ENCODE results near the gene GADL1. TPM values are rescaled to one million over a fixed set of nuclear protein-coding genes. Genes with fewer than 3 reads are reported as not detected.

GADL1 gene
- total RNA-seq, 4 donors from 2014 or later = 1.1 TPM; not detected in 3

- no peaks in the 10 kb centered on the region for H3K4me1 ChIP-seq
- H3K36me3 ChIP-seq = no peaks in the 10 kb centered on the region
- DNase-seq = no peak
- no peak overlapping the region for H3K4me3 ChIP-seq
- no peak overlapping the region for H3K27ac ChIP-seq
- H3K27me3 ChIP-seq = no peaks in the 10 kb centered on the region
- intact Hi-C loops (cut with DNase I; ENCODE audit: low total_unique reads) = no loop called here
- TF ChIP-seq POLR2A (IDR thresholded peaks at IDR 0.05) (no peak), CTCF (IDR thresholded peaks at IDR 0.05) (no peak)
- no peaks in the 10 kb centered on the region for H3K9me3 ChIP-seq
Observed at GRCh38 chr3:30826531-30826942, 67.9 kb downstream of the GADL1 start.

GRCh38 chr3:30819067-30819798, 75.2 kb downstream of the GADL1 start:
- no peak overlapping the region for H3K27ac ChIP-seq
- no peaks in the 10 kb centered on the region for H3K36me3 ChIP-seq
- TF ChIP-seq POLR2A (IDR thresholded peaks at IDR 0.05) (no peak), CTCF (IDR thresholded peaks at IDR 0.05) (no peak)

GRCh38 chr3:30813734-30814133, 80.7 kb downstream of the GADL1 start:
- TF ChIP-seq POLR2A (IDR thresholded peaks at IDR 0.05) (no peak), CTCF (IDR thresholded peaks at IDR 0.05) (no peak)
- H3K36me3 ChIP-seq = no peaks in the 10 kb centered on the region
- H3K4me3 ChIP-seq = no peak overlapping the region
- no peak for DNase-seq
- H3K27ac ChIP-seq = no peak overlapping the region
- intact Hi-C loops (cut with DNase I; ENCODE audit: low total_unique reads) = no loop called here
- H3K27me3 ChIP-seq = no peaks in the 10 kb centered on the region
- no peaks in the 10 kb centered on the region for H3K9me3 ChIP-seq
- no peaks in the 10 kb centered on the region for H3K4me1 ChIP-seq

More at GRCh38 chr3:30819067-30819798, 75.2 kb downstream of the GADL1 start:
- no peaks in the 10 kb centered on the region for H3K4me1 ChIP-seq
- no peaks in the 10 kb centered on the region for H3K27me3 ChIP-seq
- intact Hi-C loops (cut with DNase I; ENCODE audit: low total_unique reads) = no loop called here
- H3K9me3 ChIP-seq = no peaks in the 10 kb centered on the region
- DNase-seq = no peak
- no peak overlapping the region for H3K4me3 ChIP-seq

GRCh38 chr3:30811151-30811795, 83.2 kb downstream of the GADL1 start:
- no peak for TF ChIP-seq CTCF (IDR thresholded peaks at IDR 0.05)
- no peak for TF ChIP-seq POLR2A (IDR thresholded peaks at IDR 0.05)
- Histone ChIP-seq H3K4me3 (peak overlapping the region in 1 of 2 donors; percentile 7), H3K9me3 (no peaks in the 10 kb centered on the region), H3K36me3 (no peaks in the 10 kb centered on the region), H3K27me3 (no peaks in the 10 kb centered on the region), H3K4me1 (no peaks in the 10 kb centered on the region), H3K27ac (peak overlapping the region; percentile 18 to 61)
- intact Hi-C loops (cut with DNase I; ENCODE audit: low total_unique reads) = no loop called here
- no peak for DNase-seq

DNA sequence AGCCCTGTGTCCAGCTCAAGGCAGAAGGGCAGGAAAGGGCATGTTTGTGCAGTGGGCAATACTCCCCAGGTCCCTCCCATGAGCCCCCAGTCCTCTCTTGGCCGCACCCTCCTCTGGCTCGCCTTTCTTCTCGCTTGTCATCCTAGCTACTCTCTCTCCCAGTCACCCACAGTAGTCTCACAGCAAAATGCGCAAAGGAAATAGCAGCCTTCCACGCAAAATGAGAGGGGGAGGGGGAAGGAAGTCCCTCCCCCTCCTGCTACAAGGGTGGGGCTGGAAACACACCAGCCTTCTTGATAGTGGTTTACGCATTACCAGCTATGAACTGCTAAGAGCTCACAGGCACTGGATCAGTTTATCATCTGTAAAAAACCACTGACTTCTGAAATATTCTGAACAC, 83.8 kb downstream of the GADL1 start:
- Histone ChIP-seq H3K27me3 (no peaks in the 10 kb centered on the region), H3K36me3 (no peaks in the 10 kb centered on the region), H3K4me1 (no peaks in the 10 kb centered on the region), H3K4me3 (no peak overlapping the region), H3K27ac (peak overlapping the region; percentile 18 to 61), H3K9me3 (no peaks in the 10 kb centered on the region)
- TF ChIP-seq POLR2A (IDR thresholded peaks at IDR 0.05) (no peak), CTCF (IDR thresholded peaks at IDR 0.05) (no peak)
- intact Hi-C loops (cut with DNase I; ENCODE audit: low total_unique reads) = no loop called here
- DNase-seq = peak; percentile 12 to 22
